Measurements from ENCODE around the gene MTMR2. TPM values are rescaled to one million over a fixed set of nuclear protein-coding genes. Genes with fewer than 3 reads are reported as not detected.

Gene MTMR2
- total and polyA plus RNA-seq, 2 of the 13 experiments (the other 11 are each of a cell fraction or from before 2014, with no cell fraction given): 12.7 to 22.3 TPM

DNA sequence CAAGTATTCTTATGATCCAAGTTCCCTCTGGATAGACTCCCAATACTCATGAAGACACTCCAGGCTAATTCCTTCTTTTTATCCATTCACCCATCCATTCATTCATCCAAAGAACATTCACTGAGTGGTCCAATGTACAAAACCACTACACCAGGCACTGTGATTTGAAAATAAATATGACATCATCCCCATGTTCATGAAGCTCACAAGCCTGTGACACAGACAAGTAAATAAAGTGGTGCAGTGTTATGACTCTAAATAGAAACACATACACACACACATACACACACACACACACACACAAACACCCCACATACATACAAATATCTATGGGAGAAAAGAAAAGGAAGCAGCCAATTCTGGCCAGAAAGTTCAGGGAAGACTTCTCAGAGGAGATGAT lies 35.5 kb downstream of the MTMR2 start:
- ATAC-seq: no peak
- in situ Hi-C loops (cut with HindIII; ENCODE audit: extremely low pct_ligation_motif_present, low pct_unique_long_range_greater_than_20kb) (no loop called here), intact Hi-C loops (cut with micrococcal nuclease; ENCODE audit: unreplicated experiment) (no loop called here)
- H3K4me3 ChIP-seq (replicated peaks in 1 of 3; ENCODE audit: insufficient read depth in 1 of 3, low read depth in 2 of 3, low read length in 3 of 3): no peak overlapping the region
- H3K27me3 ChIP-seq (ENCODE audit: control insufficient read depth in 1 of 2, insufficient read depth in 2 of 2, low read length in 2 of 2): no peaks in the 10 kb centered on the region
- no peak overlapping the region for H2AFZ ChIP-seq (ENCODE audit: low read length)
- ChIA-PET CTCF (ENCODE audit: low intra/inter-chr PET ratio, low total read pairs) (no interaction called here), POLR2A (no interaction called here)
- no peaks in the 10 kb centered on the region for H4K20me1 ChIP-seq (ENCODE audit: insufficient read depth, low read length)
- no peak overlapping the region for H3K9ac ChIP-seq (ENCODE audit: insufficient read depth, low read depth, low read length)
- FAIRE-seq: no peak
- H3K36me3 ChIP-seq (replicated peaks in 1 of 2; ENCODE audit: control insufficient read depth in 1 of 2, insufficient read depth in 2 of 2, low read length in 2 of 2): peaks cover 0 to 13% of the 10 kb centered on the region in 2 experiments; a peak in 2 of 5 replicates
- no peak for TF ChIP-seq ZNF558 (CRISPR knock-in tag; IDR thresholded peaks at IDR 0.05; ENCODE audit: borderline replicate concordance)
- TF ChIP-seq EEA1 (CRISPR knock-in tag; IDR thresholded peaks at IDR 0.05; ENCODE audit: borderline replicate concordance): no peak
- peak; percentile 51; the same call in 1 of the 2 replicates for TF ChIP-seq CREB1 (IDR thresholded peaks at IDR 0.05)
- TF ChIP-seq CREB1 (CRISPR knock-in tag; IDR thresholded peaks at IDR 0.05): no peak
- TF ChIP-seq ATF7 (IDR thresholded peaks at IDR 0.05): peak; percentile 88
- no peak for TF ChIP-seq ATF7 (CRISPR knock-in tag; IDR thresholded peaks at IDR 0.05)
- H3K4me1 ChIP-seq (ENCODE audit: insufficient read depth, low read length): peaks cover 28% of the 10 kb centered on the region
- no peaks in the 10 kb centered on the region for H3K79me2 ChIP-seq (ENCODE audit: insufficient read depth, low read length)
- H3K27ac ChIP-seq (ENCODE audit: extremely low read length, insufficient read depth, low read length): no peak overlapping the region
- no peak overlapping the region for H3K4me2 ChIP-seq (ENCODE audit: low read depth, low read length)
- BruUV-seq (replicated peaks): no TSS peak
- DNase-seq (ENCODE audit: low spot score): no peak
- H3K9me3 ChIP-seq (ENCODE audit: low read length): no peaks in the 10 kb centered on the region

GRCh38 chr11:95886462-95886861 lies 37.4 kb downstream of the MTMR2 start:
- intact Hi-C loops (cut with micrococcal nuclease; ENCODE audit: unreplicated experiment): no loop called here
- TF ChIP-seq ZNF589 (CRISPR knock-in tag; conservative IDR thresholded peaks at IDR 0.05) (no peak), ZNF556 (CRISPR knock-in tag; IDR thresholded peaks at IDR 0.05; ENCODE audit: borderline replicate concordance) (no peak), STAT5B (CRISPR knock-in tag; IDR thresholded peaks at IDR 0.05) (no peak), ZNF75D (CRISPR knock-in tag; IDR thresholded peaks at IDR 0.05; ENCODE audit: borderline replicate concordance) (no peak), SALL2 (CRISPR knock-in tag; IDR thresholded peaks at IDR 0.05) (no peak)

More at GRCh38 chr11:95886462-95886861, 37.4 kb downstream of the MTMR2 start:
- no peak overlapping the region for H3K9ac ChIP-seq (ENCODE audit: insufficient read depth, low read depth, low read length)
- in situ Hi-C loops (cut with HindIII; ENCODE audit: extremely low pct_ligation_motif_present, low pct_unique_long_range_greater_than_20kb): no loop called here
- DNase-seq (ENCODE audit: low spot score) (no peak), FAIRE-seq (no peak), ATAC-seq (no peak)
- CTCF ChIA-PET (ENCODE audit: low intra/inter-chr PET ratio, low total read pairs): no interaction called here
- BruUV-seq (replicated peaks): no TSS peak
- POLR2A ChIA-PET: no interaction called here
- no peak overlapping the region for H2AFZ ChIP-seq (ENCODE audit: low read length)
- no peaks in the 10 kb centered on the region for H3K9me3 ChIP-seq (ENCODE audit: low read length)
- H3K4me2 ChIP-seq (ENCODE audit: low read depth, low read length): no peak overlapping the region
- H3K36me3 ChIP-seq (replicated peaks in 1 of 2; ENCODE audit: control insufficient read depth in 1 of 2, insufficient read depth in 2 of 2, low read length in 2 of 2): peaks cover 0 to 13% of the 10 kb centered on the region in 2 experiments; a peak in 3 of 5 replicates
- no peaks in the 10 kb centered on the region for H4K20me1 ChIP-seq (ENCODE audit: insufficient read depth, low read length)
- no peak overlapping the region for H3K4me3 ChIP-seq (replicated peaks in 1 of 3; ENCODE audit: insufficient read depth in 1 of 3, low read depth in 2 of 3, low read length in 3 of 3)
- no peaks in the 10 kb centered on the region for H3K79me2 ChIP-seq (ENCODE audit: insufficient read depth, low read length)
- H3K27ac ChIP-seq (ENCODE audit: extremely low read length, insufficient read depth, low read length): no peak overlapping the region
- H3K27me3 ChIP-seq (ENCODE audit: control insufficient read depth in 1 of 2, insufficient read depth in 2 of 2, low read length in 2 of 2): no peaks in the 10 kb centered on the region
- peaks cover 9% of the 10 kb centered on the region; the same call in 1 of the 2 replicates for H3K4me1 ChIP-seq (ENCODE audit: insufficient read depth, low read length)
- 76% methylated on average over 1 of the region's 1 CpG for WGBS (ENCODE audit: low lambda C conversion rate)

All from HepG2 (cell line).